Astrocyte of the hippocampus (primary cell): ENCODE data around the gene SEPTIN2.
"Not testable (repeated sequence)": the region's sequence is repeated elsewhere in the genome, so short reads cannot be mapped to it uniquely, and the experiment has no call there.

ENCODE experiments used
- DNase-seq: peaks from one replicate; pipeline ENCODE4 v3.0.0; 2011; ENCODE audit warnings: low read depth, low spot score

The SEPTIN2 gene

GRCh38 chr2:241379481-241380480, 64.1 kb downstream of the SEPTIN2 start:
- DNase-seq: peak; percentile 9

- DNase-seq: peak; percentile 20
Observed at GRCh38 chr2:241381872-241382271, 66.1 kb downstream of the SEPTIN2 start.

- not testable (repeated sequence) for DNase-seq
Observed at GRCh38 chr2:241385450-241385849, 69.7 kb downstream of the SEPTIN2 start.

GRCh38 chr2:241386519-241386918, 70.8 kb downstream of the SEPTIN2 start:
- DNase-seq: no peak

- DNase-seq: no peak
Observed at GRCh38 chr2:241389697-241390096, 74.0 kb downstream of the SEPTIN2 start.

- no peak for DNase-seq
Observed at GRCh38 chr2:241390301-241391206, 74.8 kb downstream of the SEPTIN2 start.

GRCh38 chr2:241391892-241392665, 76.4 kb downstream of the SEPTIN2 start:
- no peak for DNase-seq

- DNase-seq: not testable (repeated sequence)
Observed at GRCh38 chr2:241392753-241393152, 77.0 kb downstream of the SEPTIN2 start.

- DNase-seq: no peak
Observed at GRCh38 chr2:241393524-241394196, 77.9 kb downstream of the SEPTIN2 start.

GRCh38 chr2:241396809-241397208, 81.1 kb downstream of the SEPTIN2 start:
- not testable (repeated sequence) for DNase-seq

- no peak for DNase-seq
Observed at GRCh38 chr2:241399941-241400922, 84.5 kb downstream of the SEPTIN2 start.
